Loucy (cell line): Measurements from ENCODE around the gene TECTB.

ENCODE experiments used
- EZH2phosphoT487 ChIP-seq: fragments of 200-600 bp; IDR thresholded peaks from 2 replicates; pipeline ENCODE4 v1.6.1; 2018; ENCODE audit warnings: antibody characterized with exemption, mild to moderate bottlenecking, moderate library complexity, borderline replicate concordance
- TF ChIP-seq, protein P1 (sequence below): fragments of 200-600 bp; sonication (generic); conservative IDR thresholded peaks from 2 replicates; pipeline ENCODE4 v1.5.1; 2014; ENCODE audit warnings: mild to moderate bottlenecking, antibody characterized with exemption, low read length

GRCh38 chr10:112258407-112258806 lies 24.8 kb upstream of the TECTB start:
- TF ChIP-seq, protein P1, sequence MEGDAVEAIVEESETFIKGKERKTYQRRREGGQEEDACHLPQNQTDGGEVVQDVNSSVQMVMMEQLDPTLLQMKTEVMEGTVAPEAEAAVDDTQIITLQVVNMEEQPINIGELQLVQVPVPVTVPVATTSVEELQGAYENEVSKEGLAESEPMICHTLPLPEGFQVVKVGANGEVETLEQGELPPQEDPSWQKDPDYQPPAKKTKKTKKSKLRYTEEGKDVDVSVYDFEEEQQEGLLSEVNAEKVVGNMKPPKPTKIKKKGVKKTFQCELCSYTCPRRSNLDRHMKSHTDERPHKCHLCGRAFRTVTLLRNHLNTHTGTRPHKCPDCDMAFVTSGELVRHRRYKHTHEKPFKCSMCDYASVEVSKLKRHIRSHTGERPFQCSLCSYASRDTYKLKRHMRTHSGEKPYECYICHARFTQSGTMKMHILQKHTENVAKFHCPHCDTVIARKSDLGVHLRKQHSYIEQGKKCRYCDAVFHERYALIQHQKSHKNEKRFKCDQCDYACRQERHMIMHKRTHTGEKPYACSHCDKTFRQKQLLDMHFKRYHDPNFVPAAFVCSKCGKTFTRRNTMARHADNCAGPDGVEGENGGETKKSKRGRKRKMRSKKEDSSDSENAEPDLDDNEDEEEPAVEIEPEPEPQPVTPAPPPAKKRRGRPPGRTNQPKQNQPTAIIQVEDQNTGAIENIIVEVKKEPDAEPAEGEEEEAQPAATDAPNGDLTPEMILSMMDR = no peak
- TF ChIP-seq EZH2phosphoT487 = no peak
